Tongue (tissue), 2 donors: Measurements from ENCODE around the gene MRPS12. TPM values are rescaled to one million over a fixed set of nuclear protein-coding genes. Genes with fewer than 3 reads are reported as not detected.
"Not testable (repeated sequence)": the region's sequence is repeated elsewhere in the genome, so short reads cannot be mapped to it uniquely, and the experiment has no call there.

Experiments
- DNase-seq: peaks from one replicate; pipeline ENCODE4 v3.0.0-alpha.2; 2015
- total RNA-seq: library from RNA; depleted of rRNA; stranded (reverse); fragments of >200 nt; gene quantifications from one replicate; pipeline ENCODE4 v1.2.3, GENCODE V29; 2014

Gene MRPS12
- 18.1 TPM for total RNA-seq

DNA sequence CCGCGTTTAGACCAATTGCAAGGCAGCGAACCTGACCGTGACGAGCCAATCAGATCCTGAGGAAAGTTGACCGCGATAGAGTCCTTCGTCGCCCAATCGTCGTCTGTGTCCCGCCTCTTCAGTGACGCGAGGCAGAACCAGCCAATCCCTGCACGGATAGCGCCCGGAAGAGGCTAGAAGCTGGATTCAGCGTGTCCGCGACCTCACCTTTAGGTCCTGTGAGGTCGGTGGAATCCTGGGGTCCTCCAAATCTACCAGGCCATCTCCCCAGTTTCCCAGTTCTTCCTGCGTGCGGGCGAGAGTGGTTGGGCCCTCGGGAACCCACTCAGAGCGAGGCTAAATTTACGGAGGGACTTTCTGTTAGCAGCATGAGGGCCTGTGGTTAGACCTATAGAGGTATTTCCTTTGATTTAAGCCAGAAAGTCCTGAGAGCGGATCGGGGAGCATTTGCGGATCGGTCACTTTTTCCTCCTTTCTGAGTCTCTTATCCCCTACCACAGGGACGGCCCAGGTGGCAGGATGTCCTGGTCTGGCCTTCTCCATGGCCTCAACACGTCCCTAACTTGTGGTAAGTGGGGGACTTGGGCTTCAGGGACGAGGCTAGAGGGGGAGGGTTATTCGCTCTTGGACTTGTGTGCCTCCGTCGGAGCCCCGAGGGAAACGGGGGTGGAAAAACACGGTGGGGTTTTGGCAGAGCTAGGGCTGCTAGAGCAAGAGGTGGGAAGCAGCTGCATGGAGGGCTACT, at the start of gene MRPS12:
Gene MRPS12, plus strand, starts transcription at position 169 of the 745 bp plus-strand sequence. Its CDS starts 351 bp downstream, at position 520.
- peak; percentile 100 for DNase-seq

DNA sequence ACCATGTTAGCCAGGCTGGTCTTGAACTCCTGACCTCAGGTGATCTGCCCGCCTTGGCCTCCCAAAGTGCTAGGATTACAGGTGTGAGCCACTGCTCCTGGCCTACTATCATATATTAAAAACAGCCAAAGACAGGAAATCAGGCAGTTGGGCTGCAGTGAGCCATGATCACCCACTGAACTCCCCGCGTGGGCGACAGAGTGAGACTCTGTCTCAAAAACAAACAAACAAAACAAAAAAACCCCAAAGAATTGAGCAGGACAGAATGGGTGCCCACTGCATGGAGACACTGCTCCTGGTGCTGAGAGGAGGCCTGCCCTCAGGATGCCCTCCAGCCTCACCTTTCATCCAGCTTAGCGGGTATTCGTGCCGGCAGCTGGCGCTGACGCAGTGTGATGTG, 47.5 kb upstream of the MRPS12 start:
- no peak for DNase-seq

DNA sequence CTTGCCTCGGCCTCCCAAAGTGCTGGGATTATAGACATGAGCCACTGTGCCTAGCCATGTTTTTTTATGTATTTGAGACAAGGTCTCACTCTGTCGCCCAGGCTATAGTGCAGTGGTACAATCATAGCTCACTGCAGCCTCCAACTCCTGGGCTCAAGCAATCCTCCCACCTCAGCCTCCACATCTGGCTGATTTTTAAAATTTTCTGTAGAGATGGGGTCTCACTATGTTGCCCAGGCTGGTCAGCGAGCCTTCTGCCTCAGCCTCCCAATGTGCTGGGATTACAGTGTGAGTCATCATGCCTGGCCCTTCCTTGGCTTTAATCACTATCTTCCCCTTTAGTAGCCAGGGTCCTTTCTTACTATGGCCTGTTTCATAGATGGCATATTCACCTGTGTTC, 46.1 kb upstream of the MRPS12 start:
- not testable (repeated sequence) for DNase-seq

DNA sequence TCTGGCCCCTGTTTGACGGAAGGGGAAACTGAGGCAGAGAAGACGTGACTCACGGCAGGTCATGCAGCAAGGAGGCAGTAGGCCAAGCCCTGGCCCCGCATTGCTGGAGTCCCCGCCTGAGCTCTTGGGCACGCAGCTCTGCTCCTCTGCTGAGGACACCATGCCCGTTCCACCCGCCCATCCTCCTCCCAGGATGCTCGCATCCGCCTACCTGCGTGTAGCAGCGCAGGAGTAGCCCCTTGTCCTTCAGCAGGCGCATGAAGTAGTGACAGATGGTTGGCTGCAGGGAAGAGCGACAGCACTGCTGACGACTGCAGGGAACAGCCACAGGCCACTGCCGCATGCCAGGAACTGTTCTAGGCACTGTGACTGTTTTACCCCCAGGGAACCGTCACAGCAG, 41.9 kb upstream of the MRPS12 start:
- DNase-seq, result no peak

DNA sequence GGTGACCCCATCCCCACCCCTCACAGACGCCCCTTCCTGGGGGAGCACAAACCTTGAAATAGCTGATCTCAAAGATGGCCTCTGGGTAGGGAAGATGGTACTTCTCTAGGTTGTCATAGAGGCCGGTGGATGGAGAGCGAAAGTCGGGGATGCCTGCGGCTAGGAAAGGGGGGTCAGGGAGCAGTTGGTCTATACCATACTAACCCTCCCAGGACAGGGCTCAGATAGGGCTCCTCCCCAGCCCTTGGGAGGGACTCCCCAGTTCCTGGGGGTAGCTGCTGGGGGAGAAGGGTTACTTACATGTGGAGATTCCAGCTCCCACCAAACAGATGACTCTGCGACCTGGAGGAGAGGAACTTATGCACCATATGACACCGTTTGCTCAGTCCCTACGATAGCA, 40.9 kb upstream of the MRPS12 start:
- DNase-seq, result no peak

DNA sequence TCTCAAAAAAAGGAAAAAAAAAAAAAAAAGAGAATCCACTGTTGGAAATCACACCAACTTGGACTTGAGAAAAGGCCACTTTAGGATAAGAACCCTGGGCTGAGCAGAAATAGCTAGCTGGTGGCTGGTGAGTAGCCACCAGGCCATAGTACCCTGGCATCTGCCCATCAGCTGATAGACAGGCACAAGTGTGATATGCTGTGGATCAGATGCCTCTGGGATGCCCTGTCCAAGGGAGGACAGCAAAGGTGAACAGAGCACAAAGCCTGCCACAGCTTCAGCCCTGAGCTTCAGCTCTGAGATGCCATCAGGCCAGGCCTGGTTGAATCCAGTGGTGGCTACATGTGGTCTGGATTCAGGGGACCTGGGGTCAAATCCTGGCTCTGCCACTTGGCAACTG, 40.1 kb upstream of the MRPS12 start:
- peak; percentile 66 for DNase-seq

DNA sequence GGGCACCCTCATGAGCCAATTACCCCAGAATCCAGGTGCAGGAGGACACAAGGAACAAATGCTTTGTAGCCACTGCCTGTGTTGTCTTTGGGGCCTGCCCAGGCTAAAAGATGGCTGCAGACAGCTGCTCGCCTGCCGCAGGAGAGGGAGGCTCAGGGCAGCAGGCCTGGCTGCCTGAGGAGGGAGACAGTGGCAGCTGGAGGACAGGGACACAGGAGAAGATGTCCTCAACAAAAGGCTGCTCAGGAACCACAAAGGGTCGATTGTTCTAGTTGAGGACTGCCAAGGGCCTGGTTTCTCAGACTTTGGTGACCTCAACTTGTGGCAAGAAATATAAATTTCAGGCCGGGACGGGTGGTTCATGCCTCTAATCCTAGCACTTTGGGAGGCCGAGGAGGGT, 39.0 kb upstream of the MRPS12 start:
- peak; percentile 76 for DNase-seq

DNA sequence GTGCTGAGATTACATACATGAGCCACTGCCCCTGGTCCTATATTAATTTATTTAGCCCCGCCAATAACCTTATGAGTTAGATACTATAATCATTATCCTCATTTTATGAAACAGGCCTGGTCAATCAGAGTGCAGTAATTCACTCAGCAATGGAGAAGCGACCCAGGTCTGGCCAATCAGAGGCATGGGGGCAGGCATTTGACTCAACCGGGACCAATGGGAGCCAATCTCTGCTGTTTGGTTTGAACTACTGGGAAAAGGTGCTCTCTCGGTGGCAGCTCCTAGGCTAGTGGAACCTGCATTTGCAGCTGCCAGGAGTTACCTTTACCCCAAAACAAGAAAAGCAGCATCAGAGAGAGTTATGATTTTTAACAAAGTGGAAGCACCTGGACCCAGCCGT, 37.9 kb upstream of the MRPS12 start:
- no peak for DNase-seq

DNA sequence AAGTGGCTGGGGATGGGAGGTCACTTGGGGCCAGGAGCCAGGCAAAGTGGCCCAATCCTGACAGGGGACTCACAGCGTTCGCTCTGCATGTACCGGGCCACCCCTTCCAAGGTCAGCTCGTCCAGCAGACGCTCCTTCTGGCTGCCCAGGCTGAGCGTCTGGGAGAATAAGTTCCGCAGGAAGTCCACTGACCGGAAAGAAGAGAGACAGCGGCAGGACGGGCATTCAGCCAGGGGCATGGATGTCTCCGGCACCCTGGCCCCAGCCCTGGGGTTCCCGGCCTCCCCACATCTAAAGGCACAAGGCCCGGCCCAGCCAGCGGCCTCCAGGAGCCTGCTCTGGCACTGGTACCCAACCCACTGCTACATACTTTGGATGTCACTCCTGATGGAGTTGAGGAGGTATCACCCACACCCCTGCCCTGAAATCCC, 37.4 kb upstream of the MRPS12 start:
- no peak for DNase-seq

DNA sequence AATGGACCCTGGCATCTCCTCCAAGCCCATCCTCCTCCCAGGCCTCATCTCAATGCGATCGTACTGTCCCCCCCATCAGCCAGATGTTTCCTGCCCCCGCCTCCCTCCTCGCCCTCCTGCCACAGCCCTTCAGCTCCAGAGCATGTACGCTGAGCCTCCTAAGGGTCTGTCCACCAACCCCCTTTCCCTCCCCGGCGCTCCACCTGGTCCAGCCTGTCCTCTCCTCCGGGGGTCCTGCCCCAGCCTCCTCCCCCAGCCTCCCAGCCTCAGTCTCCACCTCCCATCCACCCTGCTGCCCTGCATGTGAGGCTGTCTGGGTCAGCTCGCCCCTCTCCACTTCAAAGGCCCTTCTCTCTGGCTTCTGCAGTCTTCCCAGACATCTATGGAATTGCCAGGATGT, 35.8 kb upstream of the MRPS12 start:
- no peak for DNase-seq

DNA sequence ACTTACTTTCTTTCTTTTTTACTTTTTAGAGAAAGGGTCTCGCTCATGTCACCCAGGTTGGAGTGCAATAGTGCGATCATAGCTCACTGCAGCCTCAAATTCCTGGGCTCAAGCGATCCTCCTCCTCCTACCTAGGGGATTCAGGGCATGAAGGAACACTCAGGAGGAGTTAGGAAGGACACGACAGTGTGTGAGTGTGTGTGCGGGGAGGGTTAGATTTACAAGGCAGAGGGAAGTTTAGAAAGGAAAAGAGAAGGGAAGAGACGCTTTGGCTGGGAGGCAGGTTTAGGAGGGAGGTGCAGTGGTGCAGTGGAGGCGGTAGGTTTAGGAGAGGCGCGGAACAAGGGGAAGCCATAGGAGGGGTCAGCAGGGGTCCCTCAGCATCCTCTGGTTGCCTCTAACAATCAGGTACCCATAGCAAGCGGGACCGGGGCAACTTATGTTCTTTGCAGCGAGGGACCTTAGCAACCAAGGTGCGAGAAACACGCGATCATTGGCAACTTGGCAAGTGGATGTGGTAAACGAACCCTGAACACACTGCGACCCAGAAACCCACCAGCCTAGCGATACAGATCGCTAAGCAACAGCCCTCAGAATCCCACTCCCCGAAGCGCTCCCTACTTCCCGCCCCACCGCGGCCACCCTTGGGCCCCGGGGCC, 31.8 kb upstream of the MRPS12 start:
- DNase-seq, result no peak

DNA sequence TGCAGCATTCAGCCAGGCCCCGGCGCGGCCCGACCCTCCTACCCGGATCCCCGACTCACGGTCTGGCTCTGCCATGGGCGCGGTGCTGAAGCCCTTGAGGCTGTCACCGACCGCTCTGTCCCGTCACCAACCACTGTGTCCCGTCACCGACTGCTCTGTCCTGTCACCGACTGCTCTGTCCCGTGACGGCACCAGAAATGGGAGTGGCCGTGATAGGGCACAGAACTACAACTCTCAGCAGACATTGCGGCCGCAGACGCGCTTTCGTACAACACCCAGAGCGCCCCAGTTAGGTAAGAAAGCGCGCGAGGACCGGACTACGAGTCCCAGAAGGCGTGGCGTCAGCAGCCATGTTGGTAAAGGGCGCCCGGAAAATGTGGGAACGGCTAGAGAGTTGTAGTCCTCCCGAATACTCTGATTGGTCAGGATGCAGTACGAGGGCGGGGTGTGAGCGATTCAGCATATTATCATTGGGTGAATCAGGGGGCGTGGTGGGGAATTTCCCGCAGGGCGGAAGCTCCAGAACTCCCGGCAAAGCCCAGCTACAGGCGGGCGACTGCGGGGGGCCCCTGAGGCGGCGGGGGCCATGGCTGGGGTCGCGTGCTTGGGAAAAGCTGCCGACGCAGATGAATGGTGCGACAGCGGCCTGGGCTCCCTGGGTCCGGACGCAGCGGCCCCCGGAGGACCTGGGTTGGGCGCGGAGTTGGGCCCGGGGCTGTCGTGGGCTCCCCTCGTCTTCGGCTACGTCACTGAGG, 31.1 kb upstream of the MRPS12 start, which contains the start of the genes NFKBIB and SIRT2:
Gene NFKBIB, plus strand, starts transcription at position 523 of the 755 bp plus-strand sequence. Its CDS starts 64 bp downstream, at position 587.
Gene SIRT2, minus strand, starts transcription at position 172 of the 755 bp plus-strand sequence. Its CDS starts 97 bp downstream, at position 75.
- DNase-seq, result peak; percentile 100

DNA sequence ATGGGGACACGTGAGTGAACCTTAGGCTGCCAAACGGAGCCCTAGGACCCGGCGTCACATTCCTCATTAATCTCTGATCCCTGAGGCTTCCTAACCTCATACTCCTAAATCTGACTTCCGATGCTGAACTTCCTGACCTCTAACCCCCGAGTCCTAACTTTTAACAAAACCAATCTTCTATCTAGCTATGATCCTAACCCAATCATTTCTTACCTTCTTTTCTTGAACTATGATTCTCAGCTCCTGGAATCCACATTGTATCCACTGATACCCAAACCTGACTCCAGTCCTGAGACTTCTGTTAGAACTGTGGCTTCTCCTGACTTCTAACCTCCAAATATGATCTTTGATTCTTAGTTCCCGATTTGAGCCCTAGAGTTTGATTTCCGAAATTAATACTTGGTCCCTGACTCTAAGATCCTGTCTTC, 30.5 kb upstream of the MRPS12 start:
- DNase-seq, result no peak

DNA sequence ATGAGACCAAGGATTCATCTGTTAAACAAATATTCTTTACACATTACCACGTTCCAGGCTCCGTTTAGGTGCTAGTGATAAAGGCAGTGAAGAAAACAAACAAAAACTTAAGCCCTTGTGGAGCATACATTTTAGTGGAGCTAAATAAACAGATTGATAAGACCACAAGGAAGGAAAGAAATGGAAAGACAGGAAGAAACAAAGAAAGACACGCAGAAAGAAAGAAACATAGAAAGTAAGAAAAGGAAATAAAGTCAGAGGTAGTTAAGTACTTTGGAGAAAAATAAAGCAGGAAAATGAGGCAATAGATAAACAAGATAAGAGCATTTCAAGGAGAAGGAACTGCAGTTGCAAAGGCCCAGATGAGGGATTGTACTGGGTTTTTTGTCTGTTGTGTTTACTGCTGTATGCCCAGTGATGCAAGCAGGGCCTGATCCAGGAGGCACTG, 30.0 kb upstream of the MRPS12 start:
- DNase-seq, result no peak

DNA sequence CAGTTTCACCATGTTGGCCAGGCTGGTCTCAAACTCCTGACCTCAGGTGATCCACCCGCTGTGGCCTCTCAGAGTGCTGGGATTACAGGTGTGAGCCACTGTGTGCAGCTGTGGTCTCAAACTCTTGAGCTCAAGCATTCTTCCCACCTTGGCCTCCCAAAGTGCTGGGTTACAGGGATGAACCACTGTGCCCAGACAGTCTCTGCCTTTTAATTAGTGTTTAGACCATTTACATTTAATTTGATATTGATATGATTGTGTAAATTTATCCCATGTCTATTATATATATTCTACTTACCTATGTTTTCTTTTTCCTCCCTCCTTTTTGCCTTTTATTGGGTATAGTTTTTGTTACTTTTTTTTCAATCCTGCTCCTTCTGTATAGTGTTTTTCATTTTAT, 29.1 kb upstream of the MRPS12 start:
- no peak for DNase-seq

DNA sequence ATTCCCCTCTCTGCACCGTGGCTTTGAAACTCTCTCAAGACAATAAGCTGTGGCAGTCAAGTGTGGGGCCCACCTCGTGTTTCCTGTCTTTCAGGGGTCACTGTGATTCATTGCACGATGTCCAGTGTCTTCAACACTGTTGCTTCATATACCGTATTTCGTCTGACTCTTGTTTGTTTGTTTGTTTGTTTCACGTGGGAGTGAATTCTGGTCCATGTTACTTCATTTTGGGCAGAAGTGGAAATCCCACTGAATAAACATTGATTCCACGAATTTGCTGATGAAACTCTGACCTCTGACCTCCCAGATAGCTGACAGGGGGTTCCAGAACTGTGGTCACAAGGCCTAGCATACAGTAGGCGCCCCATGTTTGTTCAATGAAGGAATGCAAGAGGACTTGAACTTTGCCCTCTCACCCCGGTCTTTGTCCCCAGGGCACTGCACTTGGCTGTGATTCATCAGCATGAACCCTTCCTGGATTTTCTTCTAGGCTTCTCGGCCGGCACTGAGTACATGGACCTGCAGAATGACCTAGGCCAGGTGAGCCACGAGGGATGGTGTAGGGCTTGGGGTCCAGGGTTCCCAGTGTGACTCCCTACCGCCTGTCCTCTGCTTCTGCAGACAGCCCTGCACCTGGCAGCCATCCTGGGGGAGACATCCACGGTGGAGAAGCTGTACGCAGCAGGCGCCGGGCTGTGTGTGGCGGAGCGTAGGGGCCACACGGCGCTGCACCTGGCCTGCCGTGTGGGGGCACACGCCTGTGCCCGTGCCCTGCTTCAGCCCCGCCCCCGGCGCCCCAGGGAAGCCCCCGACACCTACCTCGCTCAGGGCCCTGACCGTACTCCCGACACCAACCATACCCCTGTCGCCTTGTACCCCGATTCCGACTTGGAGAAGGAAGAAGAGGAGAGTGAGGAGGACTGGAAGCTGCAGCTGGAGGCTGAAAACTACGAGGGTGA, 25.9 kb upstream of the MRPS12 start:
- DNase-seq, result no peak

DNA sequence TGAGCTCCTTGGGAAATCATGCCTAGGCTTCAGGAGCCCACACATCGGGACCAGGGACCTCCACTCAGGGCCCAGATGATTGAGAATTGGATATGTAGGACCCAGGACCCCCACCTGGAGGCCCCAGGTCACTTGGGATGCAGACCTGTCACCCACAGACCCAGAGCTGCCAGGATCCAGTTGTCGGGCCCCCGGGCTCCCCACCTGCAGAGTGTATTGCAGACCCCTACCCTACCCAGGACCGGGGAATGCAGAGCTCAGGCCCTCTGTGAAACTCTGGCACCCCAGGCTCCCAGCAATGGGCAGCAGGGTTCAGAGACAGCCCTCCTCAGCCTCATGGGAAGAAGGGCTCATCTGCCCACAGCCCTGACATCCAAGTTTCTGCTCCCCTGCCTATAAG, 25.1 kb upstream of the MRPS12 start:
- DNase-seq, result no peak

DNA sequence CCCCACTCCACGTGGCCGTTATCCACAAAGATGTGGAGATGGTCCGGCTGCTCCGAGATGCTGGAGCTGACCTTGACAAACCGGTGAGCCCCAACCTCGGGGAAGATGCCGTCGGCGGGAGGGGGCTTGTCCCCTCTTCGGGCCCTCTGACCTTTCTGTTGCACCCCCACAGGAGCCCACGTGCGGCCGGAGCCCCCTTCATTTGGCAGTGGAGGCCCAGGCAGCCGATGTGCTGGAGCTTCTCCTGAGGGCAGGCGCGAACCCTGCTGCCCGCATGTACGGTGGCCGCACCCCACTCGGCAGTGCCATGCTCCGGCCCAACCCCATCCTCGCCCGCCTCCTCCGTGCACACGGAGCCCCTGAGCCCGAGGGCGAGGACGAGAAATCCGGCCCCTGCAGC, 23.5 kb upstream of the MRPS12 start:
- no peak for DNase-seq

DNA sequence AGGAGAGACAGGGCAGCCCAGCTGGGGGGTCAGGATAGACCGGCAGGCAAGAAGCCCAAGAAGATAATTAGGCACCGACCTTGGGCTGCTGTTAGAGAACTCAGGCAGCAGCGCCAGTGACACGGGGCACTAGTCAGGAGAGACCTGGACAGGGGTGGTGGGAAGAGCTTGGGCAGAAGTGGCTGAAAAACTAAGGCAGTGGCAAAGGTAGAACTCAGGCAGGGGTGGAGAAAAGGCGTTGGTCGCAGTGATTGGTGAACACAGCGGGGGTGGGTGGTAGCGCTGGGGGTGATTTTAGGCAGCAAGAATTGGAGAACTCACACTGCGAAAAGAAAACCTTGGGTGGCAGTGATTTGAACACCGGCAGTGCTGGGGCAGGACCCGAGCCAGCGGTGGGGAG, 23.1 kb upstream of the MRPS12 start:
- DNase-seq, result no peak

DNA sequence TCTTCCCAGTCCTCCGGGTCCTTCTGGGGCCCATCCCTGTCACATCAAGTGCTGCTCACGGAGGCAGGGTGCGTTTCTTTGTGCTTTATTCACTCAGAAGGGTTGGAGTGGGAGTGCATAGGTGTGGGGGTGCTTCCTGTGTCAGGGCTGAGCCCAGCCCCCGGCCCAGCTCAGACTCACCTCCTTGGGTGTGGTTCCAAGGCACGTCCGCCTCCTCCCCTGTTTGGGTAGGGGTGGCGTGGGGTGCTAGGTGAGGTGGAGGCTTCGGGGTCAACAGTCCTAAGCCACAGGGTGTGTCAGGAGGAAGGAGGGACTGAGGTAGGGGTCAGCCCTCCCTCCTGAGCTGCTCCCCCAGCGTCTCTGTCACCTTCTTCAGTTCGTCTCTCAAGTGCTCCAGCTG, 21.8 kb upstream of the MRPS12 start:
- no peak for DNase-seq

DNA sequence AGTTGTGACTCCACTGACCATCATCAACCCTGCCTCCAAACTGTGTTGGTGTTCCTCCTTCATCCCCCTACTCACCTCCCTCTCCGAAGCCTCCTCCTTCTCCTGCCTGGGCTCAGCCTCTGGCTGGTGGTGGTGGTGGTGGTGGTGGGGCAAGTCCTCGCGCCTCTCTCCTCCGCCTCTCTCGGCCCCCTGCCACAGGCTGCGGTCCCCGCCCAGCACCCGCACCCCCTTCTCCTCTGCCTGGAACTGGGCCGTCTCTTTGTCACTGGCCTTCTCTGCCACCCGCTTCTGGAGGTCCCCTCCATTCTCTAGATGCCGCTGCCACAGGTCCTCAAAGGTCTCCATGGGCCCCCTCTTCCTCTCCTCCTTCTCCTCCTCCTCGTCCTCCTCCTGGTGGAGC, 20.3 kb upstream of the MRPS12 start:
- DNase-seq, result no peak
